Measurements from ENCODE around the gene KCNH4. TPM values are rescaled to one million over a fixed set of nuclear protein-coding genes. Genes with fewer than 3 reads are reported as not detected.

KCNH4 gene
- total and polyA plus RNA-seq, 2 experiments from 2014 or later = 0.17 to 0.23 TPM

- Histone ChIP-seq H3K79me2 (no peaks in the 10 kb centered on the region), H3K27me3 (peaks cover 3% of the 10 kb centered on the region), H3K9me2 (replicated peaks; ENCODE audit: insufficient read depth) (no peaks in the 10 kb centered on the region), H2AFZ (no peak overlapping the region), H3K27ac (no peak overlapping the region), H3K4me1 (ENCODE audit: insufficient read depth) (no peaks in the 10 kb centered on the region), H3K9me3 (ENCODE audit: low read depth) (no peaks in the 10 kb centered on the region), H4K20me1 (ENCODE audit: insufficient read depth, poor library complexity, severe bottlenecking) (no peaks in the 10 kb centered on the region), H3K4me3 (no peak overlapping the region), H3K4me2 (no peak overlapping the region), H3K36me3 (replicated peaks; ENCODE audit: insufficient read depth, low read depth) (no peaks in the 10 kb centered on the region)
- TF ChIP-seq CTCF (IDR thresholded peaks at IDR 0.05; ENCODE audit: poor library complexity) = no peak
- TF ChIP-seq EZH2phosphoT487 (IDR thresholded peaks at IDR 0.05; ENCODE audit: low read depth, severe bottlenecking, unreplicated experiment) = no peak
- TF ChIP-seq EZH2 (IDR thresholded peaks at IDR 0.05; ENCODE audit: borderline replicate concordance) = no peak
- no peak for DNase-seq (ENCODE audit: low spot score)
- WGBS (ENCODE audit: low lambda C conversion rate, missing lambda C conversion rate) = 93% methylated on average over 8 of the region's 8 CpGs
Measured at GRCh38 chr17:42167807-42168206, 13.1 kb downstream of the KCNH4 start.

- Histone ChIP-seq H3K9me2 (replicated peaks; ENCODE audit: insufficient read depth) (no peaks in the 10 kb centered on the region), H2AFZ (no peak overlapping the region), H3K9me3 (ENCODE audit: low read depth) (no peaks in the 10 kb centered on the region), H3K4me3 (no peak overlapping the region), H3K79me2 (no peaks in the 10 kb centered on the region), H3K4me2 (no peak overlapping the region), H4K20me1 (ENCODE audit: insufficient read depth, poor library complexity, severe bottlenecking) (no peaks in the 10 kb centered on the region), H3K36me3 (replicated peaks; ENCODE audit: insufficient read depth, low read depth) (no peaks in the 10 kb centered on the region), H3K27me3 (no peaks in the 10 kb centered on the region), H3K27ac (no peak overlapping the region), H3K4me1 (ENCODE audit: insufficient read depth) (no peaks in the 10 kb centered on the region)
- no peak for TF ChIP-seq EZH2phosphoT487 (IDR thresholded peaks at IDR 0.05; ENCODE audit: low read depth, severe bottlenecking, unreplicated experiment)
- no peak for TF ChIP-seq EZH2 (IDR thresholded peaks at IDR 0.05; ENCODE audit: borderline replicate concordance)
- TF ChIP-seq CTCF (IDR thresholded peaks at IDR 0.05; ENCODE audit: poor library complexity) = no peak
- 90% methylated on average over 19 of the region's 19 CpGs for WGBS (ENCODE audit: low lambda C conversion rate, missing lambda C conversion rate)
- no peak for DNase-seq (ENCODE audit: low spot score)
Measured at GRCh38 chr17:42166196-42166763, 14.7 kb downstream of the KCNH4 start.

GRCh38 chr17:42165751-42166150 is 15.2 kb downstream of the KCNH4 start:
- Histone ChIP-seq H4K20me1 (ENCODE audit: insufficient read depth, poor library complexity, severe bottlenecking) (no peaks in the 10 kb centered on the region), H3K4me1 (ENCODE audit: insufficient read depth) (no peaks in the 10 kb centered on the region), H3K4me3 (no peak overlapping the region), H2AFZ (no peak overlapping the region), H3K36me3 (replicated peaks; ENCODE audit: insufficient read depth, low read depth) (no peaks in the 10 kb centered on the region), H3K27me3 (no peaks in the 10 kb centered on the region), H3K79me2 (no peaks in the 10 kb centered on the region), H3K4me2 (no peak overlapping the region), H3K9me2 (replicated peaks; ENCODE audit: insufficient read depth) (no peaks in the 10 kb centered on the region), H3K27ac (no peak overlapping the region), H3K9me3 (ENCODE audit: low read depth) (no peaks in the 10 kb centered on the region)
- TF ChIP-seq CTCF (IDR thresholded peaks at IDR 0.05; ENCODE audit: poor library complexity) (no peak), EZH2phosphoT487 (IDR thresholded peaks at IDR 0.05; ENCODE audit: low read depth, severe bottlenecking, unreplicated experiment) (no peak), EZH2 (IDR thresholded peaks at IDR 0.05; ENCODE audit: borderline replicate concordance) (no peak)
- 86% methylated on average over 6 of the region's 6 CpGs for WGBS (ENCODE audit: low lambda C conversion rate, missing lambda C conversion rate)
- no peak for DNase-seq (ENCODE audit: low spot score)
